K562 (cell line): ENCODE data around the gene TACC3. TPM values are rescaled to one million over a fixed set of nuclear protein-coding genes. Genes with fewer than 3 reads are reported as not detected.

Source experiments
- CEBPB ChIP-seq: fragments of 450-650 bp; IDR thresholded peaks from 2 replicates; pipeline ENCODE4 v1.6.1; 2016; ENCODE audit warnings: missing genetic modification characterization, missing compliant biosample characterization
- CHD1 ChIP-seq: fragments of 200-600 bp; sonication (generic); IDR thresholded peaks from one replicate; pipeline ENCODE4 v1.6.1; 2012; ENCODE audit warnings: mild to moderate bottlenecking, moderate library complexity, low read length, inconsistent platforms
- EGR1 ChIP-seq: fragments of 450-650 bp; conservative IDR thresholded peaks from 2 replicates; pipeline ENCODE4 v1.6.1; 2017; ENCODE audit warnings: mild to moderate bottlenecking
- FOXK1 ChIP-seq: sonication (generic); formaldehyde crosslinking; IDR thresholded peaks from 2 replicates; pipeline ENCODE4 v1.8.0; 2022; ENCODE audit warnings: missing genetic modification reagents, mild to moderate bottlenecking, borderline replicate concordance
- HIVEP1 ChIP-seq: fragments of 250-450 bp; sonication (Bioruptor Pico); IDR thresholded peaks from 2 replicates; pipeline ENCODE4 v1.4.0; 2020; ENCODE audit warnings: mild to moderate bottlenecking
- KDM5B ChIP-seq: fragments of 200-600 bp; sonication (generic); IDR thresholded peaks from 2 replicates; pipeline ENCODE4 v1.6.1; 2012; ENCODE audit warnings: low read depth, mild to moderate bottlenecking, moderate library complexity, low read length, control low read depth, inconsistent platforms; ENCODE audit not compliant: insufficient replicate concordance
- POLR2G ChIP-seq: fragments of 200-400 bp; formaldehyde crosslinking; IDR thresholded peaks from 2 replicates; pipeline ENCODE4 v1.6.1; 2017; ENCODE audit warnings: low read depth, mild to moderate bottlenecking, antibody characterized with exemption, low read length, moderate library complexity
- RBBP5 ChIP-seq: fragments of 200-600 bp; sonication (generic); IDR thresholded peaks from 2 replicates; pipeline ENCODE4 v1.6.1; 2012; ENCODE audit warnings: borderline replicate concordance, mild to moderate bottlenecking, low read length, control low read depth, inconsistent platforms; ENCODE audit not compliant: insufficient read depth, poor library complexity, severe bottlenecking
- TEAD1 ChIP-seq, 2 experiments: fragments of 450-650 bp in 1 of 2; sonication (generic) in 1 of 2; formaldehyde crosslinking; IDR thresholded peaks; 2 replicates each; pipeline versions ENCODE4 v1.4.0 to v1.8.0; 2020 to 2022; ENCODE audit warnings: mild to moderate bottlenecking in 2 of 2, missing genetic modification reagents in 1 of 2
- polyA plus RNA-seq, 8 experiments: library from polyadenylated mRNA; depleted of rRNA in 4 of 8; stranded (reverse) in 5 of 8; unstranded in 3 of 8; fragments of >200 nt; fragmentation: Nextera tagmentation in 2 of 8; fragmentation: Illumina TruSeq in 1 of 8; extraction: Ambion mirVana in 2 of 8; extraction: Trizol in 1 of 8; gene quantifications; 2 replicates each; pipeline versions ENCODE4 v1.2.1 to v1.2.3, GENCODE V29; 2011 to 2014; ENCODE audit warnings: inconsistent platforms in 1 of 8, missing spikeins in 1 of 8
- total RNA-seq, 7 experiments: library from RNA; depleted of rRNA in 6 of 7; stranded (reverse); fragments of >200 nt in 6 of 7; fragmentation: Illumina TruSeq in 2 of 7; extraction: Trizol in 2 of 7; gene quantifications; 2 replicates each; pipeline versions ENCODE4 v1.2.1 to v1.2.3, GENCODE V29; 2011 to 2021; ENCODE audit warnings: low replicate concordance in 1 of 7
- TF ChIP-seq, protein P1 (sequence below): fragments of 450-650 bp; formaldehyde crosslinking; IDR thresholded peaks from 2 replicates; pipeline ENCODE4 v1.4.0; 2020; ENCODE audit warnings: mild to moderate bottlenecking, moderate library complexity
- TF ChIP-seq, protein P2 (sequence below): sonication (generic); formaldehyde crosslinking; IDR thresholded peaks from 2 replicates; pipeline ENCODE4 v1.8.0; 2023; ENCODE audit warnings: mild to moderate bottlenecking, missing genetic modification reagents

TACC3 gene
- total and polyA plus RNA-seq, 9 of the 15 experiments (the other 6 are each of a cell fraction or from before 2014, with no cell fraction given): 1.9 to 122 (median 55.6) TPM

DNA sequence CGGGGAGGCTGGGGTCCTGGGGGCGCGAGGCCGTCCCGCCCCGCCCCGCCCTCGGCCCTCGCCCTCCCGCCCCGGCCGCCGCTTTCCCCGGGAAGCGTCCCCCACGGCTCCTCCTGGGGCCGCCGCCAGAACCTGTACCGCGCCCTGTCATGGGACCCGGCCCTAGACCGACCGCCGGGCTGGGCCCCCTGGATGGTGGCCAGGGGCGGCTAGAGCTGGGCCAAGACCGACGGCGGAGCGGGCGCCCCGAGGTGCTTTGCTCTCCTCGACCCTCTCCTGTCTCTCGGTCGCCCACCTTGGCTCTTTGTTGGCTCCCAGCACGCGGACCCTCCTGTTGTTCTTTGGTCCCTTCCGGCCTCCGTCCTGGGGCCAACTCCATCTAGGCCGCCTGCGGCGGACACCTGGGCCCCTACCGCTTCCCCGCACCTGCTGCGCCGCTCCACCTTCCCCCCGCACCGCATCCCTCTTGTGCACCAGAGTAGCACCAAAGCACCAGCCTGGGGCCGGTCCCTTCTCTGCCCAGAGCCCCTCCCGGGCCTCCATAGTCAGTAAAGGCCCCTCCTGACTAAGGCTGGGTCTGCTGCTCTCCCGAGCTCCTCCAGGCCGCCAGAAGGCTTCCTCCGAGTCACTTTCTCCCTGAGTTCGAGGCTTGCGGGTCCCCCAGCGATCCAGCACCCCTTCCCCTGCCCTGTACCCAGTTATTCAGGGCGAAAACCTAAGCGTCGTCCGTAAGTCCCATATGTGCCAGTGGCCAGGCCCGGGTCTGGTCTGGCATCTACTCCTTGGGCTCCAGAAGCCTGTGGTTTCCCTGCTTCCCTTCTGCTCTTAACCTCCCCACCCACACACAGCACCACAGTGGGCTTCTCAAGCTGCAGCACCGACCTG, 587 bp downstream of the TACC3 start (continued):
- TF ChIP-seq, protein P1, sequence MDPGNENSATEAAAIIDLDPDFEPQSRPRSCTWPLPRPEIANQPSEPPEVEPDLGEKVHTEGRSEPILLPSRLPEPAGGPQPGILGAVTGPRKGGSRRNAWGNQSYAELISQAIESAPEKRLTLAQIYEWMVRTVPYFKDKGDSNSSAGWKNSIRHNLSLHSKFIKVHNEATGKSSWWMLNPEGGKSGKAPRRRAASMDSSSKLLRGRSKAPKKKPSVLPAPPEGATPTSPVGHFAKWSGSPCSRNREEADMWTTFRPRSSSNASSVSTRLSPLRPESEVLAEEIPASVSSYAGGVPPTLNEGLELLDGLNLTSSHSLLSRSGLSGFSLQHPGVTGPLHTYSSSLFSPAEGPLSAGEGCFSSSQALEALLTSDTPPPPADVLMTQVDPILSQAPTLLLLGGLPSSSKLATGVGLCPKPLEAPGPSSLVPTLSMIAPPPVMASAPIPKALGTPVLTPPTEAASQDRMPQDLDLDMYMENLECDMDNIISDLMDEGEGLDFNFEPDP: no peak
- TF ChIP-seq POLR2G (peak; percentile 60), CEBPB (no peak), CHD1 (peak; percentile 32), HIVEP1 (CRISPR knock-in tag) (no peak), KDM5B (peak; percentile 60), FOXK1 (0 out of 2 replicates have a peak, but pooled peaks have one; percentile 44), EGR1 (peak; percentile 24; the same call in 1 of the 2 replicates), RBBP5 (peak; percentile 34), TEAD1 (CRISPR knock-in tag; IDR thresholded peaks at IDR 0.05) (peak in 1 of 2 experiments; percentile 18; a peak in 1 of 4 replicates)
- TF ChIP-seq, protein P2, sequence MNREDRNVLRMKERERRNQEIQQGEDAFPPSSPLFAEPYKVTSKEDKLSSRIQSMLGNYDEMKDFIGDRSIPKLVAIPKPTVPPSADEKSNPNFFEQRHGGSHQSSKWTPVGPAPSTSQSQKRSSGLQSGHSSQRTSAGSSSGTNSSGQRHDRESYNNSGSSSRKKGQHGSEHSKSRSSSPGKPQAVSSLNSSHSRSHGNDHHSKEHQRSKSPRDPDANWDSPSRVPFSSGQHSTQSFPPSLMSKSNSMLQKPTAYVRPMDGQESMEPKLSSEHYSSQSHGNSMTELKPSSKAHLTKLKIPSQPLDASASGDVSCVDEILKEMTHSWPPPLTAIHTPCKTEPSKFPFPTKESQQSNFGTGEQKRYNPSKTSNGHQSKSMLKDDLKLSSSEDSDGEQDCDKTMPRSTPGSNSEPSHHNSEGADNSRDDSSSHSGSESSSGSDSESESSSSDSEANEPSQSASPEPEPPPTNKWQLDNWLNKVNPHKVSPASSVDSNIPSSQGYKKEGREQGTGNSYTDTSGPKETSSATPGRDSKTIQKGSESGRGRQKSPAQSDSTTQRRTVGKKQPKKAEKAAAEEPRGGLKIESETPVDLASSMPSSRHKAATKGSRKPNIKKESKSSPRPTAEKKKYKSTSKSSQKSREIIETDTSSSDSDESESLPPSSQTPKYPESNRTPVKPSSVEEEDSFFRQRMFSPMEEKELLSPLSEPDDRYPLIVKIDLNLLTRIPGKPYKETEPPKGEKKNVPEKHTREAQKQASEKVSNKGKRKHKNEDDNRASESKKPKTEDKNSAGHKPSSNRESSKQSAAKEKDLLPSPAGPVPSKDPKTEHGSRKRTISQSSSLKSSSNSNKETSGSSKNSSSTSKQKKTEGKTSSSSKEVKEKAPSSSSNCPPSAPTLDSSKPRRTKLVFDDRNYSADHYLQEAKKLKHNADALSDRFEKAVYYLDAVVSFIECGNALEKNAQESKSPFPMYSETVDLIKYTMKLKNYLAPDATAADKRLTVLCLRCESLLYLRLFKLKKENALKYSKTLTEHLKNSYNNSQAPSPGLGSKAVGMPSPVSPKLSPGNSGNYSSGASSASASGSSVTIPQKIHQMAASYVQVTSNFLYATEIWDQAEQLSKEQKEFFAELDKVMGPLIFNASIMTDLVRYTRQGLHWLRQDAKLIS: peak; percentile 67; the same call in 1 of the 2 replicates
